Fibroblast of lung (primary cell): Measurements from ENCODE around the gene NUDT3. TPM values are rescaled to one million over a fixed set of nuclear protein-coding genes. Genes with fewer than 3 reads are reported as not detected.

Experiments used
- DNase-seq, 2 donors: peaks; one replicate each; pipeline versions ENCODE4 v3.0.0 to v3.0.0-alpha.2; 2010; ENCODE audit warnings: low read depth in 2 of 2
- H2AFZ ChIP-seq: 2 replicates; pipeline ENCODE4 v1.5.1; 2012; ENCODE audit warnings: low read length, control low read depth, inconsistent platforms
- H3K27ac ChIP-seq: 2 replicates; pipeline ENCODE4 v1.5.1; 2011; ENCODE audit warnings: low read length, control low read depth; ENCODE audit not compliant: insufficient read depth
- H3K27me3 ChIP-seq: 2 replicates; pipeline ENCODE4 v1.5.1; 2011; ENCODE audit warnings: mild to moderate bottlenecking, low read length; ENCODE audit not compliant: control insufficient read depth, insufficient read depth
- H3K36me3 ChIP-seq: 2 replicates; pipeline ENCODE4 v1.5.1; 2011; ENCODE audit warnings: low read length; ENCODE audit not compliant: control insufficient read depth, insufficient read depth
- H3K4me1 ChIP-seq: 2 replicates; pipeline ENCODE4 v1.5.1; 2011; ENCODE audit warnings: low read length; ENCODE audit not compliant: control insufficient read depth, insufficient read depth; ENCODE audit errors: extremely low read depth
- H3K4me2 ChIP-seq: 2 replicates; pipeline ENCODE4 v1.5.1; 2011; ENCODE audit warnings: low read length, control low read depth; ENCODE audit not compliant: insufficient read depth; ENCODE audit errors: extremely low read depth
- H3K4me3 ChIP-seq, 4 experiments: fragments of 200-600 bp in 1 of 4; sonication (generic) in 1 of 4; replicated peaks in 1 of 4; 2 replicates each; pipeline ENCODE4 v1.5.1; 2011 to 2016; ENCODE audit warnings: low read length in 4 of 4, low read depth in 3 of 4, mild to moderate bottlenecking in 3 of 4, control low read depth in 2 of 4, inconsistent platforms in 1 of 4, mixed read lengths in 1 of 4; ENCODE audit not compliant: insufficient read depth in 1 of 4; ENCODE audit errors: control extremely low read depth in 1 of 4
- H3K79me2 ChIP-seq: 2 replicates; pipeline ENCODE4 v1.5.1; 2012; ENCODE audit warnings: mild to moderate bottlenecking, low read length, inconsistent platforms; ENCODE audit not compliant: control insufficient read depth, insufficient read depth
- H3K9ac ChIP-seq: 2 replicates; pipeline ENCODE4 v1.5.1; 2011; ENCODE audit warnings: mild to moderate bottlenecking, low read length, control low read depth; ENCODE audit not compliant: insufficient read depth
- H3K9me3 ChIP-seq: 2 replicates; pipeline ENCODE4 v1.5.1; 2012; ENCODE audit warnings: low read depth, low read length; ENCODE audit not compliant: control insufficient read depth, insufficient read depth
- H4K20me1 ChIP-seq: 2 replicates; pipeline ENCODE4 v1.5.1; 2011; ENCODE audit warnings: low read length; ENCODE audit not compliant: control insufficient read depth, insufficient read depth; ENCODE audit errors: extremely low read depth
- EZH2 ChIP-seq: IDR thresholded peaks from 2 replicates; pipeline ENCODE4 v1.5.1; 2012; ENCODE audit warnings: low read length, control low read depth, mild to moderate bottlenecking; ENCODE audit errors: missing control alignments
- polyA plus RNA-seq, 2 donors: library from polyadenylated mRNA; depleted of rRNA in 1 of 2; stranded (reverse) in 1 of 2; unstranded in 1 of 2; fragments of >200 nt; gene quantifications; 2 replicates each; pipeline ENCODE4 v1.2.1, GENCODE V29; 2011 to 2012; ENCODE audit warnings: missing spikeins in 1 of 2
- total RNA-seq: library from RNA; depleted of rRNA; stranded (reverse); fragments of >200 nt; gene quantifications from 2 replicates; pipeline ENCODE4 v1.2.1, GENCODE V29; 2014
- TF ChIP-seq, protein P1 (sequence below), 2 donors: IDR thresholded peaks in 1 of 2; conservative IDR thresholded peaks in 1 of 2; 1 replicate in 1 of 2; 2 replicates in 1 of 2; pipeline ENCODE4 v1.5.1; 2011 to 2012; ENCODE audit warnings: low read length in 2 of 2, control low read depth in 1 of 2, inconsistent platforms in 1 of 2, low read depth in 1 of 2, mild to moderate bottlenecking in 1 of 2

The NUDT3 gene
- total and polyA plus RNA-seq, 2 donors (not counting 1 experiment from before 2014, with no cell fraction given): 16.0 to 27.4 TPM

DNA sequence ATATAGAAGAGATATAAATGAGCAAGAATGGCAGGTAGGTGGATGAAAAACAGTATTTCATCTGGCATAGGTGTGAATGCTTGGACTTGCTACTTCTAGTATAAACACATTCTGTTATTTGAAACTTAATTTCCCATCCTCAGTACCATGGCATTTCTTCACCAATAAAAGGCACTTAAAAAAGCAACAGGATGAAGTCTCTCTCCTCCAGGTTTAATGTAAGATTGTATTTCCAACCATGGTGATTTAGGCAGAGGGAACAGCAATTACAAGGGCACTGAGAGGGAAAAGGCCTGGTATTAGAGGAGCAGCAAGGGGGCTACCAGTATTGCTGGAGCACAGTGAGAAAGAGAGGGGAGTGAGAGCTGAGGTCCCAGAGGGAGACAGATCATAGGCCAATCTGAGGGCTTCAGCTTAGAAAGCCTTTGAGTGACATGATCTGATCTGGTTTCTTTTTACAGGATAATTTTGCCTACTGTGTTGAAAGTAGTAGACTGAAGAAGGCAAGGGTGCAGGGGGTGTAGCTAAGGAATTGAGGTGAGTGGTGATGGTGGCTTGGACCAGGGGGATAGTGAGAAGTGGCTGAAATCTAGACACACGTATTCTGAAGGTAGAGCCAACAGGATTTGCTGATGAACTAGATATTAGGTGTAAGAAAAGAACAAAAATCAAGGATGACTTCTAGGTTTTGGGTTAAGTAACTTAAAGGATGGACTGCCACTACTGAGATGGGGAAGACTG lies 75.9 kb downstream of the NUDT3 start:
- Histone ChIP-seq H2AFZ (no peak overlapping the region), H3K27ac (no peak overlapping the region), H3K27me3 (no peaks in the 10 kb centered on the region), H3K36me3 (no peaks in the 10 kb centered on the region), H3K4me3 (no peak overlapping the region), H4K20me1 (no peaks in the 10 kb centered on the region), H3K4me1 (no peaks in the 10 kb centered on the region), H3K79me2 (peaks cover 2% of the 10 kb centered on the region), H3K4me2 (no peak overlapping the region), H3K9ac (no peak overlapping the region), H3K9me3 (no peaks in the 10 kb centered on the region)
- no peak for DNase-seq
- TF ChIP-seq, protein P1, sequence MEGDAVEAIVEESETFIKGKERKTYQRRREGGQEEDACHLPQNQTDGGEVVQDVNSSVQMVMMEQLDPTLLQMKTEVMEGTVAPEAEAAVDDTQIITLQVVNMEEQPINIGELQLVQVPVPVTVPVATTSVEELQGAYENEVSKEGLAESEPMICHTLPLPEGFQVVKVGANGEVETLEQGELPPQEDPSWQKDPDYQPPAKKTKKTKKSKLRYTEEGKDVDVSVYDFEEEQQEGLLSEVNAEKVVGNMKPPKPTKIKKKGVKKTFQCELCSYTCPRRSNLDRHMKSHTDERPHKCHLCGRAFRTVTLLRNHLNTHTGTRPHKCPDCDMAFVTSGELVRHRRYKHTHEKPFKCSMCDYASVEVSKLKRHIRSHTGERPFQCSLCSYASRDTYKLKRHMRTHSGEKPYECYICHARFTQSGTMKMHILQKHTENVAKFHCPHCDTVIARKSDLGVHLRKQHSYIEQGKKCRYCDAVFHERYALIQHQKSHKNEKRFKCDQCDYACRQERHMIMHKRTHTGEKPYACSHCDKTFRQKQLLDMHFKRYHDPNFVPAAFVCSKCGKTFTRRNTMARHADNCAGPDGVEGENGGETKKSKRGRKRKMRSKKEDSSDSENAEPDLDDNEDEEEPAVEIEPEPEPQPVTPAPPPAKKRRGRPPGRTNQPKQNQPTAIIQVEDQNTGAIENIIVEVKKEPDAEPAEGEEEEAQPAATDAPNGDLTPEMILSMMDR (conservative IDR thresholded peaks at IDR 0.05 in 1 of 2, IDR thresholded peaks at IDR 0.05 in 1 of 2; ENCODE audit: low read depth in 1 of 2, low read length in 2 of 2): no peak
- no peak for TF ChIP-seq EZH2

- Histone ChIP-seq H3K36me3 (no peaks in the 10 kb centered on the region), H3K4me2 (no peak overlapping the region), H3K27me3 (no peaks in the 10 kb centered on the region), H4K20me1 (no peaks in the 10 kb centered on the region), H3K9me3 (no peaks in the 10 kb centered on the region), H2AFZ (no peak overlapping the region), H3K9ac (no peak overlapping the region), H3K4me1 (no peaks in the 10 kb centered on the region), H3K4me3 (no peak overlapping the region), H3K27ac (no peak overlapping the region), H3K79me2 (no peaks in the 10 kb centered on the region)
- no peak for DNase-seq
- no peak for TF ChIP-seq EZH2
- TF ChIP-seq, protein P1 (conservative IDR thresholded peaks at IDR 0.05 in 1 of 2, IDR thresholded peaks at IDR 0.05 in 1 of 2; ENCODE audit: low read depth in 1 of 2, low read length in 2 of 2): no peak
Measured at GRCh38 chr6:34315780-34316179, 76.7 kb downstream of the NUDT3 start.

GRCh38 chr6:34315256-34315655 lies 77.2 kb downstream of the NUDT3 start:
- Histone ChIP-seq H3K4me2 (no peak overlapping the region), H3K9me3 (no peaks in the 10 kb centered on the region), H3K27ac (no peak overlapping the region), H3K36me3 (no peaks in the 10 kb centered on the region), H2AFZ (no peak overlapping the region), H3K4me3 (no peak overlapping the region), H3K4me1 (no peaks in the 10 kb centered on the region), H3K27me3 (no peaks in the 10 kb centered on the region), H4K20me1 (no peaks in the 10 kb centered on the region), H3K9ac (no peak overlapping the region), H3K79me2 (no peaks in the 10 kb centered on the region)
- DNase-seq: no peak
- no peak for TF ChIP-seq EZH2
- TF ChIP-seq, protein P1 (conservative IDR thresholded peaks at IDR 0.05 in 1 of 2, IDR thresholded peaks at IDR 0.05 in 1 of 2; ENCODE audit: low read depth in 1 of 2, low read length in 2 of 2): no peak
